Mesothelial cell of epicardium (in vitro differentiated cells): ENCODE data around the gene KIAA0753. TPM values are rescaled to one million over a fixed set of nuclear protein-coding genes. Genes with fewer than 3 reads are reported as not detected.

Experiments used
- DNase-seq, 2 experiments: peaks; one replicate each; pipeline ENCODE4 v3.0.0; 2021; ENCODE audit warnings: low spot score in 2 of 2; ENCODE audit not compliant: unreplicated experiment in 2 of 2
- H3K27ac Mint-ChIP-seq: 2 replicates; pipeline ENCODE4 v1.8.0; 2021; ENCODE audit warnings: mixed read lengths
- H3K27me3 Mint-ChIP-seq: 2 replicates; pipeline ENCODE4 v1.8.0; 2021; ENCODE audit warnings: low read depth, mixed read lengths
- H3K36me3 Mint-ChIP-seq: 2 replicates; pipeline ENCODE4 v1.8.0; 2021; ENCODE audit warnings: mixed read lengths
- H3K4me1 Mint-ChIP-seq: 2 replicates; pipeline ENCODE4 v1.8.0; 2021; ENCODE audit warnings: mixed read lengths
- H3K4me3 Mint-ChIP-seq: 2 replicates; pipeline ENCODE4 v1.8.0; 2021; ENCODE audit warnings: mild to moderate bottlenecking, moderate library complexity, mixed read lengths
- H3K9me3 Mint-ChIP-seq: 2 replicates; pipeline ENCODE4 v1.8.0; 2021; ENCODE audit warnings: mixed read lengths
- CTCF ChIP-seq: fragments of 200-600 bp; sonication (generic); IDR thresholded peaks from one replicate; pipeline ENCODE4 v1.5.0; 2021; ENCODE audit warnings: antibody characterized with exemption; ENCODE audit not compliant: unreplicated experiment
- total RNA-seq: library from RNA; stranded (reverse); gene quantifications from 3 replicates; pipeline ENCODE4 v1.2.1, GENCODE V29; 2021

Gene KIAA0753
- total RNA-seq, 1 donor from 2014 or later, result 41.1 TPM

GRCh38 chr17:6642592-6642991 is 2.1 kb upstream of the KIAA0753 start:
- no peak for TF ChIP-seq CTCF
- H3K36me3 Mint-ChIP-seq, result peaks cover 9% of the 10 kb centered on the region
- DNase-seq, result no peak
- peaks cover 28% of the 10 kb centered on the region for H3K4me1 Mint-ChIP-seq
- H3K4me3 Mint-ChIP-seq, result no peak overlapping the region
- no peak overlapping the region for H3K27ac Mint-ChIP-seq
- no peaks in the 10 kb centered on the region for H3K27me3 Mint-ChIP-seq
- no peaks in the 10 kb centered on the region for H3K9me3 Mint-ChIP-seq

- H3K27me3 Mint-ChIP-seq, result no peaks in the 10 kb centered on the region
- no peak for DNase-seq
- peaks cover 28% of the 10 kb centered on the region for H3K4me1 Mint-ChIP-seq
Measured at GRCh38 chr17:6641247-6641863, 844 bp upstream of the KIAA0753 start.

GRCh38 chr17:6639586-6640535 is 650 bp downstream of the KIAA0753 start:
- H3K36me3 Mint-ChIP-seq, result peaks cover 5% of the 10 kb centered on the region
- TF ChIP-seq CTCF, result no peak
- H3K9me3 Mint-ChIP-seq, result no peaks in the 10 kb centered on the region
- H3K4me3 Mint-ChIP-seq, result peak overlapping the region; percentile 96
- DNase-seq, result peak in 1 of 2 experiments; percentile 64
- H3K27ac Mint-ChIP-seq, result peak overlapping the region; percentile 99
- peaks cover 28% of the 10 kb centered on the region for H3K4me1 Mint-ChIP-seq
- no peaks in the 10 kb centered on the region for H3K27me3 Mint-ChIP-seq

More at GRCh38 chr17:6641247-6641863, 844 bp upstream of the KIAA0753 start:
- Mint-ChIP-seq H3K27ac (peak overlapping the region; percentile 99), H3K36me3 (peaks cover 8% of the 10 kb centered on the region), H3K4me3 (peak overlapping the region; percentile 96), H3K9me3 (no peaks in the 10 kb centered on the region)
- TF ChIP-seq CTCF, result no peak

- H3K9me3 Mint-ChIP-seq, result no peaks in the 10 kb centered on the region
- peak overlapping the region; percentile 99 for H3K27ac Mint-ChIP-seq
Measured at GRCh38 chr17:6639014-6639585, 1.4 kb downstream of the KIAA0753 start.

More at GRCh38 chr17:6639014-6639585, 1.4 kb downstream of the KIAA0753 start:
- DNase-seq, result no peak
- H3K36me3 Mint-ChIP-seq, result peaks cover 7% of the 10 kb centered on the region
- H3K4me1 Mint-ChIP-seq, result peaks cover 28% of the 10 kb centered on the region
- H3K27me3 Mint-ChIP-seq, result no peaks in the 10 kb centered on the region
- H3K4me3 Mint-ChIP-seq, result peak overlapping the region; percentile 96
- no peak for TF ChIP-seq CTCF
